CD4-positive, alpha-beta T cell (primary cell): ENCODE results near the gene SND1. TPM values are rescaled to one million over a fixed set of nuclear protein-coding genes. Genes with fewer than 3 reads are reported as not detected.

Source experiments
- ATAC-seq: fragments of 200-7000 bp; cut with Tn5 transposase; one replicate; pipeline ENCODE4 v1.10.0; 2022; ENCODE audit warnings: mild to moderate bottlenecking; ENCODE audit not compliant: poor library complexity
- CTCF ChIA-PET: fragments of 350-600 bp; sonication (Branson Sonifier 250); formaldehyde crosslinking; loops from one replicate; lab custom pipeline; 2021; ENCODE audit warnings: antibody characterized with exemption, inconsistent platforms; lab: Charles Lee
- POLR2A ChIA-PET: fragments of 350-600 bp; sonication (Branson Sonifier 250); formaldehyde crosslinking; loops from one replicate; lab custom pipeline; 2021; ENCODE audit warnings: antibody characterized with exemption, inconsistent platforms; lab: Charles Lee
- DNase-seq, 14 experiments: peaks; one replicate each; pipeline ENCODE4 v3.0.0-alpha.2; 2013 to 2020; ENCODE audit warnings: mixed read lengths in 2 of 14
- H3K27ac ChIP-seq, 2 donors: one replicate each; pipeline versions ENCODE4 v1.5.1 to v1.7.0; 2013; ENCODE audit warnings: low read length in 2 of 2, low read depth in 1 of 2, mild to moderate bottlenecking in 1 of 2
- H3K27me3 ChIP-seq, 2 experiments: 1 replicate in 1 of 2; 2 replicates in 1 of 2; pipeline versions ENCODE4 v1.6.1 to v1.7.0; 2013; ENCODE audit warnings: low read length in 2 of 2, control low read depth in 1 of 2, mild to moderate bottlenecking in 1 of 2, moderate library complexity in 1 of 2; ENCODE audit not compliant: insufficient read depth in 2 of 2, control insufficient read depth in 1 of 2
- H3K36me3 ChIP-seq: one replicate; pipeline ENCODE4 v1.6.1; 2013; ENCODE audit warnings: low read length, control low read depth; ENCODE audit not compliant: insufficient read depth
- H3K4me1 ChIP-seq: one replicate; pipeline ENCODE4 v1.6.1; 2013; ENCODE audit warnings: low read length, control low read depth; ENCODE audit not compliant: insufficient read depth
- H3K4me3 ChIP-seq: one replicate; pipeline ENCODE4 v1.5.1; 2013; ENCODE audit warnings: mild to moderate bottlenecking, low read length, moderate library complexity
- H3K9me3 ChIP-seq, 2 experiments: 1 replicate in 1 of 2; 2 replicates in 1 of 2; pipeline versions ENCODE4 v1.6.1 to v1.7.0; 2013; ENCODE audit warnings: low read length in 2 of 2, mild to moderate bottlenecking in 2 of 2, control low read depth in 1 of 2, moderate library complexity in 1 of 2; ENCODE audit not compliant: control insufficient read depth in 1 of 2, insufficient read depth in 1 of 2
- H3K27ac Mint-ChIP-seq: one replicate; pipeline ENCODE4 v1.8.0; 2020; ENCODE audit warnings: mixed read lengths
- H3K27me3 Mint-ChIP-seq: one replicate; pipeline ENCODE4 v1.8.0; 2021; ENCODE audit warnings: mixed read lengths
- H3K36me3 Mint-ChIP-seq: one replicate; pipeline ENCODE4 v1.8.0; 2021; ENCODE audit warnings: low read depth, mixed read lengths
- H3K4me1 Mint-ChIP-seq: one replicate; pipeline ENCODE4 v1.8.0; 2021; ENCODE audit warnings: low read depth, mixed read lengths
- H3K4me3 Mint-ChIP-seq: one replicate; pipeline ENCODE4 v1.8.0; 2020; ENCODE audit warnings: mild to moderate bottlenecking, mixed read lengths
- H3K9me3 Mint-ChIP-seq: one replicate; pipeline ENCODE4 v1.8.0; 2020; ENCODE audit warnings: mixed read lengths
- intact Hi-C, 2 experiments: fragments of 100-400 bp; cut with DNase I in 1 of 2; cut with micrococcal nuclease in 1 of 2; formaldehyde crosslinking; loops; one replicate each; pipeline versions ENCODE4 v1.15.1 to v1.9.0; 2023 to 2025; cut with DNase I, micrococcal nuclease
- total RNA-seq, 174 experiments: library from RNA in 2 of 174; stranded (reverse) in 2 of 174; gene quantifications; one replicate each; pipeline ENCODE4 v1.2.3 and lab custom pipeline; 2021 to 2026
- TF ChIP-seq, protein P1 (sequence below): fragments of 200-600 bp; IDR thresholded peaks from one replicate; pipeline ENCODE4 v1.8.0; 2022; ENCODE audit warnings: antibody characterized with exemption, mild to moderate bottlenecking

SND1 gene
- total RNA-seq, 2 experiments from 2014 or later: 104 to 113 TPM

DNA sequence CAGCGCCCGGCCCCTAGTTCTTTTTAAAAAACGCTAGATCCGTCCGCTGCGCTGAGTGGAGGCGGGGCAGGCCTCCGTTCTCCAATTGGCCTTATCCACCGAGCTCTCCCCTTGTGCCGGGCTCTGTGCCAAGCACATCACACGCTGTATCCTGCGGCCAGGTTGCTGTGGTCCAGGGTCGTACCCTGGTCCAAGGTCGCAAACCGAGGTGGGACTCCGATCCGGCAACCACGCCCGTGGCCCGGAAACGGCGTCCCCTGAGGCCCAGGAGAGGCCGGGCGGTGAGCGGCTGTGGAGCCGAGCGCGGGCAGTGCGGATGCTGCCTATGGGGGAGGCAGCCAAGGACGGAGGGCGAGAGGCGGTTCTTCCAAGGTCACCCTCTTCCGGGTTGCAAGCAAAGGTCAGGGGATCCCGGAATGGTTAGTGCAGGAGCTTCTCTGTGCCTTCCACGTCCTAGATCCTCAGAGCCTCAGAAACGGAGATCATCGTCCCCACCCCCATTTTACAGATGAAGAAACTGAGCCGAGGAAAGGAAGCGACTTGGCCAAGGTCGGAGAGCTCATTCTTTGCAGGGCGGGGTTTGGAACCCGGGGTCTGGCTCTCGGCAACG is 451.6 kb downstream of the SND1 start:
- intact Hi-C loops: no loop called here
- no peaks in the 10 kb centered on the region for H3K27me3 ChIP-seq
- TF ChIP-seq, protein P1, sequence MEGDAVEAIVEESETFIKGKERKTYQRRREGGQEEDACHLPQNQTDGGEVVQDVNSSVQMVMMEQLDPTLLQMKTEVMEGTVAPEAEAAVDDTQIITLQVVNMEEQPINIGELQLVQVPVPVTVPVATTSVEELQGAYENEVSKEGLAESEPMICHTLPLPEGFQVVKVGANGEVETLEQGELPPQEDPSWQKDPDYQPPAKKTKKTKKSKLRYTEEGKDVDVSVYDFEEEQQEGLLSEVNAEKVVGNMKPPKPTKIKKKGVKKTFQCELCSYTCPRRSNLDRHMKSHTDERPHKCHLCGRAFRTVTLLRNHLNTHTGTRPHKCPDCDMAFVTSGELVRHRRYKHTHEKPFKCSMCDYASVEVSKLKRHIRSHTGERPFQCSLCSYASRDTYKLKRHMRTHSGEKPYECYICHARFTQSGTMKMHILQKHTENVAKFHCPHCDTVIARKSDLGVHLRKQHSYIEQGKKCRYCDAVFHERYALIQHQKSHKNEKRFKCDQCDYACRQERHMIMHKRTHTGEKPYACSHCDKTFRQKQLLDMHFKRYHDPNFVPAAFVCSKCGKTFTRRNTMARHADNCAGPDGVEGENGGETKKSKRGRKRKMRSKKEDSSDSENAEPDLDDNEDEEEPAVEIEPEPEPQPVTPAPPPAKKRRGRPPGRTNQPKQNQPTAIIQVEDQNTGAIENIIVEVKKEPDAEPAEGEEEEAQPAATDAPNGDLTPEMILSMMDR: no peak
- Mint-ChIP-seq H3K9me3 (no peaks in the 10 kb centered on the region), H3K27ac (peak overlapping the region; percentile 69), H3K4me1 (peaks cover 69% of the 10 kb centered on the region), H3K36me3 (no peaks in the 10 kb centered on the region), H3K4me3 (peak overlapping the region; percentile 87), H3K27me3 (no peaks in the 10 kb centered on the region)
- no peak overlapping the region for H3K27ac ChIP-seq
- H3K4me1 ChIP-seq: peaks cover 52% of the 10 kb centered on the region
- ATAC-seq (peak; percentile 45), DNase-seq (peak in 4 of 14 experiments; percentile 19 to 31 (median 24))
- peak overlapping the region; percentile 56 for H3K4me3 ChIP-seq
- POLR2A ChIA-PET: interaction anchor here (0.7 to 2.0 kb wide), 4 partner anchors 9 to 247 kb away, joined by 3 to 12 read pairs (median 4); no protein-coding TSS in a partner anchor
- no peaks in the 10 kb centered on the region for H3K36me3 ChIP-seq
- CTCF ChIA-PET: no interaction called here
- no peaks in the 10 kb centered on the region for H3K9me3 ChIP-seq

DNA sequence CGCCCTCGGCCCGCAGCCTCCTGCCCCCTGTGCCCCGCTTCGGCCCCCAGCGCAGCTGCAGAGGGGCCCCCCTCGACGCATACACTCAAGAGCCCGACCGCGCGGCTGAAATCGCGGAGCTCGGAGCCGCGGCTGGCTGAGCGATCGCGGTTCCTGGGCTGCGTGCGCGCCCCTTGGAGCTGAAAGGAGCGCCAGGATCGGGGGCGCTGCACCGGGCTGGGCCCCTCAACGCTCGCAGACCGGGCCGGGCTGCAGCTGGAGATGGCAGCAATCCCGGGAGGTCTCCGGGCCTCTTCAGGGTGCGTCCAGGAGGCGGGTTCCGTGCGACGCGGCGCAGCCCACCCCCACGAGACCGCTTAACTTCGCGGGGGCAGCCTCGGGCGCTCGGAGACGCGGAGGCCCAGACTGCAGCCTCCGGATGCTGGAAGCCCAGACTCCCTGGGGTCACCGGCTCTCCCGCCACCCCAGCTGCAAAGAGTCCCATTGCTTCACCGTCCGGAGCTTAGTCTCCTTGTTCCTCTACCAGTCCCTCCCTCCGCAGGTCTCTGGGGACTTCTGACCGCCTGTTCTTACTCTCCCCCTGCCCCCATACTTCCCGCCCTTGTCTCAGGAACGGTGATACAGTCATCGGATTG is 452.2 kb downstream of the SND1 start:
- Mint-ChIP-seq H3K36me3 (no peaks in the 10 kb centered on the region), H3K27ac (peak overlapping the region; percentile 69), H3K27me3 (no peaks in the 10 kb centered on the region), H3K4me3 (peak overlapping the region; percentile 87), H3K4me1 (peaks cover 76% of the 10 kb centered on the region), H3K9me3 (no peaks in the 10 kb centered on the region)
- Histone ChIP-seq H3K27ac (no peak overlapping the region), H3K9me3 (no peaks in the 10 kb centered on the region), H3K27me3 (no peaks in the 10 kb centered on the region), H3K4me1 (peaks cover 58% of the 10 kb centered on the region), H3K4me3 (peak overlapping the region; percentile 56), H3K36me3 (no peaks in the 10 kb centered on the region)
- CTCF ChIA-PET: no interaction called here
- DNase-seq (peak in 4 of 14 experiments; percentile 5 to 26 (median 17)), ATAC-seq (peak; percentile 12)
- POLR2A ChIA-PET: interaction anchor here (0.7 to 1.2 kb wide), 4 partner anchors 8 to 44 kb away, joined by 3 to 5 read pairs (median 4); no protein-coding TSS in a partner anchor
- intact Hi-C loops: no loop called here
- TF ChIP-seq, protein P1: no peak

DNA sequence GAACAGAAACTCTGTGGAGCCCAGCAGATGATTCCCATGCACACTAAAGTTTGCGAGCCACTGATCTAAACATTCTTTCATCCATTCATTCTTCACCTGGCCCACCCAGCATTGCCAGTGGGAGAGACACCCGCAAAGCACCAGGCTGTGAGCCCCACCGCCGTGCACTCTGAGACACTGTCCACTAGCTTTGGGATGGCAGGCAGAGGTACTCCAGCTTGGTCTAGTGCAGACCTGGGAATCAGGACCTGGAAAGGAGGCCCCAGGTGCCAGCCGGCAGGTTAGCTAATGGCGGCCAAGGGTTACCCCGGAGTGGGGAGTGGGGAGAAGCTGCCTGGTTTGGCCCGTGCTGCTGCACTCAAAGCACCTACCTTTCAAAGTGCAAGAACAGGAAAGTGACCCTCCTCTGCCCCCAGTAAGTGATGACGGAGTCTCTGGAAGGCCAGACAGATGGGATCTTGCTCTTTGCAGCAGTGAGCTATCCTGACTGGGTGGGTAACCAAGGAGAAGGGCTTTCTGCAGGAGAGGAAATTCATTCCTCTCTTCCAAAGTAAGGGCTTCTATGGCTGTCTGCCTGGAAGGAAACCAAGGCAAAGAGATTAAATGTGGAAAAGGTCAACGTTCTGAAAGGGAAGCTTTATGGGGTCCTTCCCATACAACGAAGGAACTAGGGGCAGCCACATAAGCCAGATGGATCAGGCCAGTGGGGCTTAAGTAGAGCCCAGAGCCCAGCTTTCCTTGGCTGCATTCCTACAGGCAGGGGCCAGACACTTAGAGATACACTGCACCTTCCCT is 453.4 kb downstream of the SND1 start:
- Mint-ChIP-seq H3K4me3 (peak overlapping the region; percentile 42), H3K27me3 (no peaks in the 10 kb centered on the region), H3K9me3 (no peaks in the 10 kb centered on the region), H3K4me1 (peaks cover 85% of the 10 kb centered on the region), H3K27ac (peak overlapping the region; percentile 10), H3K36me3 (no peaks in the 10 kb centered on the region)
- Histone ChIP-seq H3K36me3 (no peaks in the 10 kb centered on the region), H3K4me1 (peaks cover 68% of the 10 kb centered on the region), H3K27me3 (no peaks in the 10 kb centered on the region), H3K27ac (no peak overlapping the region), H3K4me3 (no peak overlapping the region), H3K9me3 (no peaks in the 10 kb centered on the region)
- ChIA-PET POLR2A (interaction anchor here (1.2 kb wide), 2 partner anchors 13 to 45 kb away, joined by 3 to 4 read pairs; no protein-coding TSS in a partner anchor), CTCF (no interaction called here)
- DNase-seq (no peak), ATAC-seq (no peak)
- TF ChIP-seq, protein P1: no peak
- intact Hi-C loops: loop anchor here (5.0 kb wide), 1 partner anchor 48 kb away; no protein-coding TSS in a partner anchor
